NCI-H526 (cell line): ENCODE data around the gene C19orf85.

Experiments
- DNase-seq, 2 experiments: peaks; one replicate each; lab custom pipeline; 2025; lab: John Stamatoyannopoulos, UW

The C19orf85 gene

DNA sequence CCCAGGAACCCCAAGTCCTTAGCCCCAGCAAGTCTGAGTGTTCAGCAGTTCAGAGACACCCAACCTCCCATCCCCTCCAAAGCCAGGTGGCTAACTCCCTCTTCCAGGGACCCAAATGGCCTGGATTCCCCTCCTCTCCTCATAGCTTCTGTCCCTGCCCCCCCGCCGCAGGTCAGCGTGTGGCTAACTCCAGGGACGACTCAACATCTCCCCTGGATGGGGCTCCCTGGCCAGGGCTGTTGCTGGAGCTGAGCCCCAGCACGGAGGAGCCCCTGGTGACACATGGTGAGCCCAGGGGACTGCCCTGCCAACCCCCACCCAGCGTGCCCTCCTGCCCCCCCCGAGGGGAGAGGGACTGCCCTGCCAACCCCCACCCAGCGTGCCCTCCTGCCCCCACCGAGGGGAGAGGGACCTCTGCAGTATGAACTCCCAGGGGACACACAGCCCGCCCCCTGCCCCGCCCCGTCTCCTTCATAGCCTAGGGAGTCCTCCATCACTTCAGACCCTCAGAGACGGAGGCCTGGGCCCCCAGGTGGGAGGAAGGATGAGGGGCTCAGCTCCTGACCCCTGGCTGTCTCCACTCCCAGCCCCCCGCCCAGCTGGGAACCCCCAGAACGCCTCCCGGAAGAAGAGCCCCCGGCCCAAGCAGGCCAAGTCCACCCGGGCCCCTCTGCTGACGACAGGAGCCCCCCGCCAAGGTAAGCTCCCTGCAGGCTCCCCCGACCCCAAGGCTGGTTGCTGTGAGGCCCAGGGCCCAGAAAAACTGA, 25.3 kb upstream of the C19orf85 start:
- DNase-seq: no peak

DNA sequence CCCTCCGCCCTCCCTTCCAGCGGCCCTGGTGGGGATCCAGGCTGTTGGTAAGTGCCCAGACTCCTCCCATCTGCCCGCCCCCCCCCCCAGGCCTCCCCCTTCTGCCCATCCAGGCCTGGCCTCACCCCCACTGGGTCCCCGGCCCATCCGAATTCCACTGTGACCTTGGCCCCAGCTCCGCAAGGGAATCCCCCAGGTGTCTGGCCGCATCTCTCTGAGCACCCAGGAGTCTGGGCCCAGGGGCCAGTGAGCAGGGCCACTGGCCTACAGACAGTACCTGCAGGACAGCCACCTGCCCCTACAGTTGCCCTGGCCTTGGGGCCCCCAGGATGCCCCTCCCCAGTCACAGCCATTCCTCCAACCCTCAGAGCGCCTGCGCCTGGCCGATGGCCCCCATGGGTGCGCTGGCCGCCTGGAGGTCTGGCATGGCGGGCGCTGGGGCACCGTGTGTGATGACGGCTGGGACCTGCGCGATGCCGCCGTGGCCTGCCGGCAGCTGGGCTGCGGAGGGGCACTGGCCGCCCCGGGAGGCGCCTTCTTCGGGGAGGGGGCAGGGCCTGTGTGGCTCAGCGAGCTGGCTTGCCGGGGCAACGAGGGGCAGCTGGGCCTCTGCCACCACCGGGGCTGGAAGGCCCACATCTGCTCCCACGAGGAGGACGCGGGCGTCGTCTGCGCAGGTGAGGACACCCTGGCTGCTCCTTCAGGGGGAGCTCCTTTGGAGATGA, 24.6 kb upstream of the C19orf85 start:
- DNase-seq: no peak

- no peak for DNase-seq
Observed at GRCh38 chr19:55487924-55488687, 23.6 kb upstream of the C19orf85 start, which contains the start of gene SSC5D. TSS of gene SSC5D (plus strand) at chr19:55488436. CDS start at chr19:55488590, 154 bp downstream.

- DNase-seq: no peak
Observed at GRCh38 chr19:55486971-55487923, 22.7 kb upstream of the C19orf85 start.

DNA sequence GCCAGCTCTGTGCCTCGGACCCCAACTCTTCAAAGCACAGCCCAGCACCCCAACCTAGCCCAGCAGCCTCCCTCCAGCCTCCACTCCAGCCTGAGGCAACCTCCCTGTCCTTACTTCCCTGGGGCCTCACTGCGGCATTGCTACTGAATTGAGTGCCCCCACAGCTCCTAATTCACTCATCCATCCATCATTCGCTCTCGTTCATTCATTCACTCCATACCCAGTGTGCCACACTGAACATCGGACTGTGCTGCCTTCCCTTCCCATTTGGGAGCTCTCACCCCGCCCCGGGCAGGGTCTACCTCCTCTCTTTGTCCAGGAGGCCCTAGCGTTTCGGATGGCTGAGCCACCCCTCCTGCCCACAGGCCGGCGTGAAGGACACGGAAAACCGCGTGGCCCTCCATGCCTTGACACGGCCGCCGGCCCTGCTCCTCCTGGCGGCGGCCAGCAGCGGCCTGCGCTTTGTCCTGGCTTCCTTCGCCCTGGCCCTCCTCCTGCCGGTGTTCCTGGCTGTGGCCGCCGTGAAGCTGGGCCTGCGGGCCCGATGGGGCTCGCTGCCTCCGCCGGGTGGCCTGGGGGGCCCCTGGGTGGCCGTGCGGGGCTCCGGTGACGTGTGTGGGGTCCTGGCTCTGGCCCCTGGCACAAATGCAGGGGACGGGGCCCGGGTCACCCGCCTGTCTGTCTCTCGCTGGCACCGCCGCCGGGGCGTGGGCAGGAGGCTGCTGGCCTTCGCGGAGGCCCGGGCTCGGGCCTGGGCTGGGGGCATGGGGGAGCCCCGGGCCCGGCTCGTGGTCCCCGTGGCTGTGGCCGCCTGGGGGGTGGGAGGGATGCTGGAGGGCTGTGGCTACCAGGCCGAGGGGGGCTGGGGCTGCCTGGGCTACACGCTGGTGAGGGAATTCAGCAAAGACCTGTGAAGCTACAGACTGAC, 21.8 kb upstream of the C19orf85 start:
- no peak for DNase-seq

- no peak for DNase-seq
Observed at GRCh38 chr19:55485439-55486011, 21.0 kb upstream of the C19orf85 start.

DNA sequence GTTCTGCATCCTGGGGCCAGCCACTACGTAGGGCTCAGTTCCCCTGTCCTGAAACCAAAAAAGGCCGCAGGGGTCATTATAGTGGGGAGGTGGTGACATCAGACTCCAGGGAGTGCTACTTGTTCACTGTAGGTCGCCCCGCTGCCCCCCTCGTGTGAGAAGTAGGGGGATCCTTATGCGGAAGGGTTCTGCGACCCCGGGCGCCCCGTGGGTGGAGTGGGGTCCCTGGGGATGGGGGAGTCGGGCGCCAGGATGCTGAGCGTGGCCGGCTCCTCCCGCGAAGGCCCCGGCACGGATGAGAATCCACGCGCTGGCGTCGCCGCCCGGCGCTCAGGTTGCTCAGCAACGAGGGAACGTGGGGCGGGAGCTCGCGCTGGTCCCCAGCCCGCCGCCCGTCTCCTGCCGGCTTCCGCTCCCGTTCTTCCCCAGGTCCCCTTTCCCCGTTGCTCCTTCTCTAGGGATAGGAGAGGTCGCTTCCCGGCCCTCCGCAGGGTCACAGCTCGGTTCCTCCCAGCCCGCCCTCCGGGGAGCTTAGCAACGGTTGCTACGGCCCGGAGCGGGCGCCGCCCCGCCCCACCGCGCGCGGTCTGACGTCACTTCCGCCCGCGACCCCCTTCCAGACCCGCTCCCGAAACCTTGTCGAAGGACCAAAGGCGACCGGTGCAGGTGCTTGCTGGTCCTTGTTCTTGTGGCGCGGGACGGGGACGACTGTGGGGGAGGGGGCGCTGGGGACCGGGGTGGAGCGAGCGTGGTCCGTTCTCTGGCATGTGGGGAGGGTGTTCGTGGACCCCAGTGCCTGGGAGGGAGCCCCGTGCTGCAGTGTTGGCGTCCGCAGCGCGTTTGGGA, 20.3 kb upstream of the C19orf85 start, which contains the start of gene NAT14:
Gene NAT14, plus strand, starts transcription at position 596 of the 846 bp plus-strand sequence. CDS start 521 bp downstream, outside the sequence.
- DNase-seq: peak in 1 of 2 experiments; percentile 84

DNA sequence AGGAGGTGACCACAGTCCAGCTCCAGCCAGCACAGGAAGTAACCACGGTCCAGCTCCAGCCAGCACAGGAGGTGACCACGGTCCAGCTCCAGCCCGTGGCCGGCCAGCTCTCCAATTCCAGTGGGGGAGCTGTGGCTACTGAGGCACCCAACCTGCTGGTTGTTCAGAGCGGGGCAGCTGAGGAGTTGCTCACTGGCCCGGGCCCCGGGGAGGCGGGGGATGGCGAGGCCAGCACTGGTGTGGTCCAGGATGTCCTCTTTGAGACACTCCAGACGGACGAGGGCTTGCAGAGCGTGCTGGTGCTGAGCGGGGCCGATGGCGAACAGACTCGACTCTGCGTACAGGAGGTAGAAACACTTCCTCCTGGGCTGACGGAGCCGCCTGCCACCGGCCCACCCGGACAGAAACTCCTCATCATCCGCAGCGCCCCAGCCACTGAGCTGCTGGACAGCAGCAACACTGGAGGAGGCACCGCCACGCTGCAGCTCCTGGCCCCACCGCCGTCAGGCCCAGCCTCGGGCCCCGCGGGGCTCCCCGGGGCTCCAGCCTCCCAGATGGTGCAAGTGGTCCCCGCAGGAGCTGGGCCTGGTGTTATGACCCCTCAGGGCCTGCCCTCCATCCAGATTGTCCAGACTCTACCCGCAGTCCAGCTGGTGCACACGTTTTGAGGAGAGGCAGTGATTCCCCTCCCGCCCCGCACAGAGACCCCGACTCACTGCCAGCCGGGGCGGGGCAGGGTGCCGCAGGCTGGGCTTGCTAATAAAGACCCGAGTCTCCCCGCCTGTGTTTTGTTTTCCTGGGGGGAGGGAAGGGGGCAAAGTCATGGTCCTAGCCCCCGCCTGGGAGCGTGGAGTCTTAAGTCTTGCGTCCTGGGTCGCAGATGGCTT, 19.4 kb upstream of the C19orf85 start:
- no peak for DNase-seq

- DNase-seq: no peak
Observed at GRCh38 chr19:55482967-55483705, 18.6 kb upstream of the C19orf85 start.

GRCh38 chr19:55482156-55482961, 17.8 kb upstream of the C19orf85 start:
- no peak for DNase-seq

DNA sequence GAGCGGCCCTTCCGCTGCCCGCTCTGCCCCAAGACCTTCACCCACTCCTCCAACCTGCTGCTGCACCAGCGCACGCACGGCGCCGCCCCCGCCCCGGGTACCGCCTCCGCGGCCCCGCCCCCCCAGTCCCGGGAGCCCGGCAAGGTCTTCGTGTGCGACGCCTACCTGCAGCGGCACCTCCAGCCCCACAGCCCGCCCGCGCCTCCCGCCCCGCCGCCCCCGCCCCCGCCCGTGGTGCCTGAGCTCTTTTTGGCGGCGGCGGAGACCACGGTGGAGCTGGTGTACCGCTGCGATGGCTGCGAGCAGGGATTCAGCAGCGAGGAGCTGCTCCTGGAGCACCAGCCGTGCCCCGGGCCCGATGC, 17.2 kb upstream of the C19orf85 start:
- no peak for DNase-seq

- DNase-seq: no peak
Observed at GRCh38 chr19:55481148-55481793, 16.7 kb upstream of the C19orf85 start.

DNA sequence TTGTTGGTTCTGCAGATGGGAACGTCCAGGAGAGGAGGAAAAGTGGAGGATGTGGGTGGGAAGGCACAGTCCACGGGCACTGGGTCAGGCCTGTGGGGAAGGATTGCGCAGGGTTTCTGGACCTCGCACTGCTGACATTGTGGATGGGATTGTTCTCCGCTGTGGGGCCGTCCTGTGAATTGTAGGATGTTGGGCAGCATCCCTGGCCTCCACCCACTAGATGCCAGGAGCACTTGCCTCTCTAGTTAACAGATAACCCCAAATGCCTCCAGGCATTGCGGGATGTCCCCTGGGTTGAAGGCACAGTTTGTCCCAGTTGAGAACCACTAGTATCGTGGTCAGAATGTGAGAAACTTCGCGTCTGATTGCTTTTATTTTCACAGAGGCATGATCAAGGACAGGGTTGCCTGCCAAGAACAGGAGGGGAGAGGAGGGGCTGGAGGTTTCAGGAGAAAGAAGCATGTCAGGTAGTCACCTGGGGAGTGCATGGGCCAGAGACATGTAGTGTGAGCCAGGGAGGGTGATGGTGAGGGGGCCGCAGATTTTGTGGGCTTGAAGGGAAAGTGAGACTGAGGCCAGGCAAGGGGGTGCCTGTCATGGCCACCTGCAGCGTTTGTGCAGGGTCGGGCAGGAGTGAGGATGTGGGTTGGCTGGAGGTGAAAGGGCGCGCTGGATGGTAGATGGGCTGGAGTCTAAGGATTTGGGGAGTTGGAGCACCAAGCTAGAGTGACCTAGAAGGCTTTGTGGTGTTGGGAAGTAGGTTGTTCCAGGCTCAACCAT, 15.1 kb upstream of the C19orf85 start:
- no peak for DNase-seq

DNA sequence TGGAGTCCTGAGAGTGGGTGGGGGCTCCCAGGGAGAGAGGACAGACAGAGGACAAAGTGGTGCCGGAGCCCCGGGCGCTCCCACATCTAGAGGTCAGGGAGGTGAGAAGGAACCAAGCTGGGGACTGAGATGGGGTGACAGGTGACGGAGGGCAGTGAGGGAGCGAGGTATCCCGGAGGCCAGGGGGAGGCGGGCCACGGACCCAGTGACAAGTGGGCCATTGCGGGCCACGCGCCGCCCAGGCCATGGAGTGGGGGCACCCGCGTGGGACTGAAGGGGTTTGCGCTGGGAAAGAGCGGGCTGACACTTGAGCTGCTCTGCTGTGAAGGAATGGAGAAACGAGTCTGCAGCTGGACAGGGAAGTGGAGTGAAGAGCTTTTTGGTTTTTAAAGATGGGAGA, 14.5 kb upstream of the C19orf85 start:
- no peak for DNase-seq

DNA sequence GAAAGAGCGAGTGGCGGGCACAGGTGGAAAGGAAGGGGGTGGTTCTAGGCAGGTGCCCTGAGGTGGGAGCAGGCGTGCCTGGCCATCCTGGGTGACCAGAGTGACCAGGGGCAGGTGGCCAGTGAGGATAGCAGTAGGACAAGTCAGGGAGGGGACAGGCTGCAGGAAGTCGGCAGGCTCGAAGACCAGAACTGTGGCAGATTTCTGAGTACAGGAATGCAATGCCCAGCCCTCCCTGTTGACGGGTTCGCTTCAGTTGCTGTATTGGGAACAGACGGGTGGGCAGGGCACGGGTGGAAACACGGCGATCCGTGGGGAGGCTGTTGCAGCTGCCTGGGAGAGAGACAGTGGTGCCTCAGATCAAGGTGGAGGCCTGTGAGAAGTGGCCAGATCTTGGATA, 13.8 kb upstream of the C19orf85 start:
- no peak for DNase-seq
